Stimulated activated CD4-positive, alpha-beta T cell treated with anti-CD3 and anti-CD28 coated beads, Interleukin-12 subunit alpha, Interleukin-12 subunit beta, amount 100 ng/mL, for 24 hours (primary cell): ENCODE measurements around the gene TTYH2.

Source experiments
- DNase-seq, 2 experiments: peaks; one replicate each; pipeline ENCODE4 v3.0.0-alpha.2; 2020; ENCODE audit warnings: low read depth in 2 of 2

Gene TTYH2

GRCh38 chr17:74283371-74283673 lies 70.0 kb downstream of the TTYH2 start:
- no peak for DNase-seq

GRCh38 chr17:74287031-74287602 lies 73.7 kb downstream of the TTYH2 start:
- DNase-seq, result no peak

DNA sequence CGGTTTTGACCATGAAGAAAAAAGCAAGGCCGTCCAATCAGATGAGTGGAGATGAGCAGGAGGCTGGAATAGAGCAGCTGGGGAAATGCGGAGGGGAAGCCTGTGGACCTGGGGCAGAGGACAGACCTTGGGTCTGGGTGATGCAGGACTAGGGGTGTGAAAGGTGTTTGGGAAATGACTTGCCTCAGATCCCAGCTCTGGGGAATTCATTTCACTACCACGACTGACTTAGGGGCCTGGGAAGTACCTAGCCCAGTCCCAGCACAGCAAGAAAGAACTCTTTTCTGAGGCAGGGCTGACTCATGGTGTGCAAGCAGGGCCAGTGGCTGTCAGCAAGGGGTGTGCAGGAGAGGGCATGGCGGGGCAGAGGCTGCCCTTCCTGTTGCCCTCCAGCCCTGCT lies 75.4 kb downstream of the TTYH2 start:
- no peak for DNase-seq

DNA sequence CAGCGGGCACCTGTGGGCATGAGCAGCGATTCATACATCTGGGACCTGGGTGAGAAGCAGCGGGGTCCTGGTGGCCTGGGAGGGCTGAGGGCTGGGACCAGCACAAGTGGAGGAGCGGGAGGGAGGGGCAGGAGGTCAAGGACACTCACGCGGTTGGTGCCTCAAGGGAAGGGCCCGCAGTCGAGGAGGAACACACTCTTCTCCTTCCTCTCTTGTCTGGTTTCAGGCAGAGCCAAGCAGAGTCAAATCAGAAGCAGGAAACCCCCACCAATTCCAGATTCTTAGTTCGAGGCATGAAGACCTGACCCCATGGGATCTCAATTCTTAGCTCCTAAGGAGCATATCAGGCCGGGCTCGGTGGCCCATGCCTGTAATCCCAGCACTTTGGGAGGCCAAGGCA lies 76.3 kb downstream of the TTYH2 start:
- no peak for DNase-seq

- DNase-seq, result no peak
Measured at GRCh38 chr17:74290340-74290739, 77.0 kb downstream of the TTYH2 start.

DNA sequence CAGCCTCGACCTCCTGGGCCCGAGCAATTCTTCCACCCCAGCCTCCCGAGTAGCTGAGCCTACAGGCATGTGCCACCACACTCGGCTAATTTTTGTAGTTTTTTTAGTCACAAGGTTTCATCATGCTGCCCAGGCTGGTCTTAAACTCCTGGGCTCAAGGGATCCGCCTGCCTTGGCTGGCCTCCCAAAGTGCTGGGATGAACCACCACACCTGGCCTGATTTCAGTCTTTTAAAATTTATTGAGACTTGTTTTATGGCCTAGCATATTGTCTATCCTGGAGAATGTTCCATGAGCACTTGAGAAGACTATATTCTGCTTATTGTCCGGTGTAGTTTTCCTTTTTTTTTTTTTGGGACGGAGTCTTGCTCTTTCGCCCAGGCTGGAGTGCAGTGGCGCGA lies 79.1 kb downstream of the TTYH2 start:
- no peak for DNase-seq

DNA sequence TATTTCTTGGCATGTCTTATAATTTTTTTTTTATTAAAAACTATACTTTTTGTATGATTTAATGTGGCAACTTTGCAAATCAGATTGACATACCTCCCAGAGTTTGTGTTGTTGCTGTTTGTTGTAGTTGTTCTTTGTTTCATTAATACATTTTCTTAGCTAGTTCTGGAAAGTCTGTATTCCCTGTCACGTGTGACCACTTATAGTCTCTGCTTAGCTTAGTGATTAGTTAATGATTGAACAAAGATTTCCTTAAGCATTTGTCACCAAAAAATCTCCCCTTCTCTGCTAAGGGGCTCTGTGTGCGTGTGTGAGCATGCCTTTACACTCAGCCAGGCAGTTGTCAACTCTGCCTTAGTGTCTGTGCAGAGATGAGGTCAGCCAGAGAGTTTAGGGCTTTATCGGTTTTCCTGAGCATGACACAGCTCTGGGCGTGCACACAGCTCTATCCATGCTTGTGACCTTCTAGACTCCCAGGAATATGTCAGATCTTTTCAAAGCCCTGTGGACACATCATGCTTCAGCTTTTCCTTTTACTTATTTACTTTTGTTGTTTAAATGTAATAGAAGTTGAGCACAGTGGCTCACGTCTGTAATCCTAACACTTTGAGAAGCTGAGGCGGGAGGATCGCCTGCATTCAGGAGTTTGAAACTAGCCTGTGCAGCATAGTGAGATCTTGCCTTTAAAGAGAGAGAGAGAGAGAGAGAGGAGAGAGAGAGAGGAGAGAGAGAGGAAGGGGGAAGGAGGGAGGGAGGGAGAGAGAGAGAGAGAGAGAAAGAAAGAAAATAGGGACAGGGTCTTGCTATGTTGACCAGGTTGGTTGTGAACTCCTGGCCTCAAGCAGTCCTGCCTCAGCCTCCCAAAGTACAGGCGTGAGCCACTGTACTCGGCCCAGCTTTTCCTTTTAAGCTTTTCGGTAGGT lies 82.5 kb downstream of the TTYH2 start:
- no peak for DNase-seq

DNA sequence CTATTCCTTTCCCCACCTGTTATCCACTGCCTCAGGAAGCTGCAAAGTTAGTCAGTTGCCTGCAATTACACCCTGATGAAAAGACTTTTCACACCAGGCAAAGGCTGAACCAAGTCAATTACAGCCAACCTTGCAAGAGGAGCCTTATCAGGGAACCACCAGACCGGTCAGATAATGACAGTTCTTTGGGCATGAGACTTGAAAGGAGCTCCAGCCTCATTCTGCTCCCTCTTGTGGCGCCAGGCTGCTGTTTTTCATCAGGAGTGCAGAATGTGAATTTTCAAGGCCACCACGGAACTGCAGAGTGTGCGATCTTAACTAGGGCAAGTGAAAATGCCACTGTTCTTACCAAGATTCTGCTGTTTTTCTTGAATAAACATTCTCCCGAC lies 83.2 kb downstream of the TTYH2 start:
- peak in 1 of 2 experiments; percentile 25 for DNase-seq

GRCh38 chr17:74297941-74298340 lies 84.6 kb downstream of the TTYH2 start:
- peak in 1 of 2 experiments; percentile 31 for DNase-seq

- DNase-seq, result no peak
Measured at GRCh38 chr17:74298778-74299177, 85.4 kb downstream of the TTYH2 start.

DNA sequence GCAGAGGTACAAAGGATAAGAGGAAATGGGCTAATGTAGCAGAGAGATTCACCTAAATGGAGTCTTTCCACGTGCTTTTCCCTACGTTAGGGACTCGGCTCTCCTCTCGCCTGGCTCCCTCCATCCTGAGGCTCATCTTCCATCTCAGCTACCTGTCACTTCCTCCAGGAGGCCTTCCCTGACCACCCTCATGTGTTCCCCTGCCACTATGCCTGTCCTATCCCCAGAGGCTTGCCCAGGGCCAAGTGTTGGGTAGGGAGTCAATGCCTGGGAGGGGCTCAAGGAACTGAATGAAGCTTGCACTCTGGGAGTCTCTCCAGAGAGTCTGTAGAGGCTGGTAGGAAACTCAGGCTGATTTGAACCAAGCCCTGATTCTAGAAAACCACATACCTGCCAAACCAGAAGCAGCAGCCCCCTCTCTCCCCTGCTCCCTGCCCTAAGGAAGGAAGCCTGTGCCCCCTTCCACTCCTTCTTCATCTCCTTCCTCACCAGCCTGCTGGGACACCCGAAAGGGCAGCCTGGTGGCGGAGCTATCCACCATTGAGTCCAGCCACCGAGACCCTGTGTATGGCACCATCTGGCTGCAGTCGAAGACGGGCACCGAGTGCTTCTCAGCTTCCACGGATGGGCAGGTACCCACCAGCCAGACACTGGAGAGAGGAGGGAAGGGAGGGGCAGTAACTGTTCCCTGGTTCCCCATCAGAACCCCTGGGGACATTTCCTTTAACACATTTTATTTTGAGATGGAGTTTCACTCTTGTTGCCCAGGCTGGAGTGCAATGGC lies 86.0 kb downstream of the TTYH2 start:
- DNase-seq, result no peak

GRCh38 chr17:74303305-74303704 lies 89.9 kb downstream of the TTYH2 start:
- no peak for DNase-seq

GRCh38 chr17:74304184-74304583 lies 90.8 kb downstream of the TTYH2 start:
- no peak for DNase-seq

DNA sequence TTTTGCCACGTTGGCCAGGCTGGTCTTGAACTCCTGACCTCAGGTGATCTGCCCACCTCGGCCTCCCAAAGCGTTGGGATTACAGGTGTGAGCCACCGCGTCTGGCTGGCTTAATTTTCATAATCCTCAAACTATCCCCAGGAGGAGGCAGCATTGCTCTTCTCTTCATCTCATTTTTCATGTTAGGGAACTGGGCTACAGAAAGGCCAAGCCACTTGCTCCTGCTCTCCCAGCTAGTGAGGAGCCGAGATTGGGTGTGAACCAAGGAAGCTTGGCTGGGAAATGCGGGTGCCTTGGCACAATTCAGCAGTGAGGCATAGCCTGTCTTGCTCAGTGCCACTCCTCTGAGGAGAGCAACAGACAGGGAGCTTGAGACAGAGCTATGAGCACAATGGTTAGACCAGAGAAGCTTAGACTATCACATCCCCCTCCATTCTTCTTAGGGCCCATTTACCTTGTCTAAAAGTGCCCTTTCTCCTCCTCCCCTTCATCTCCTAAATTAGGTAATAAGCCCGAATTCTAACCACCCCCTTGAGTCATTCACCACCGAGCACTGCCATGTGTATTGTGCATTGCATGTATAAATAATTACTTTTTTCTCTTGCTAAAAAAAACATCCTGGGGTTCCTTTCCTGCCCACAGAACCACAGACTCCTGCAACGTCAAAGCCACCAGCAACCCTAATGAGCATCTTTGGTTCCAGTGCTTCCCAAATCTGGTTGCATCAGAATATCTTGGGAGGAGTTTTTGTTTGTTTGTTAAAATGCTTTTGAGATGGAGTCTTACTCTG lies 92.7 kb downstream of the TTYH2 start:
- DNase-seq, result no peak

- no peak for DNase-seq
Measured at GRCh38 chr17:74307984-74308773, 94.8 kb downstream of the TTYH2 start.

DNA sequence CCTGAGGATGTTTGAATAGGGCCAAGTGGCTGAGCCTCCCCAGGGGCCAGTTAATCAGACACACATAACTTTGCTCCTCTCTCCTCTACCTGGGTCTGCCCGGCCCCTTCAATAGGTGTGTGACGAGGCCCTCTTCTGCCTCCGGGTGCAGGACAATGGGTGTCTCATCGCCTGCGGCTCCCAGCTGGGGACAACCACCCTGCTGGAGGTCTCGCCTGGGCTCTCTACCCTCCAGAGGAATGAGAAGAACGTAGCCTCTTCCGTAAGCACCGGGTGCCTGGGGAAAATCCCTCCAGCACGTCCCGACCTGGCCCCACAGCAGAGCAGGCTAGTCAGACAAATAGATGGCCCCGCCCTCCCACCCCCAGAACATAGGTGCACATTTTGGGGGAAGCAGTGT lies 96.5 kb downstream of the TTYH2 start:
- DNase-seq, result no peak
